ENCODE results near the gene ITPRID1. TPM values are rescaled to one million over a fixed set of nuclear protein-coding genes. Genes with fewer than 3 reads are reported as not detected.
A peak's percentile ranks its signal among the peaks of the same experiment; 100 is the strongest.

The ITPRID1 gene
- total and polyA plus RNA-seq, 2 of the 8 experiments (the other 6 are each of a cell fraction or from before 2014, with no cell fraction given), result 0.09 to 0.47 TPM

DNA sequence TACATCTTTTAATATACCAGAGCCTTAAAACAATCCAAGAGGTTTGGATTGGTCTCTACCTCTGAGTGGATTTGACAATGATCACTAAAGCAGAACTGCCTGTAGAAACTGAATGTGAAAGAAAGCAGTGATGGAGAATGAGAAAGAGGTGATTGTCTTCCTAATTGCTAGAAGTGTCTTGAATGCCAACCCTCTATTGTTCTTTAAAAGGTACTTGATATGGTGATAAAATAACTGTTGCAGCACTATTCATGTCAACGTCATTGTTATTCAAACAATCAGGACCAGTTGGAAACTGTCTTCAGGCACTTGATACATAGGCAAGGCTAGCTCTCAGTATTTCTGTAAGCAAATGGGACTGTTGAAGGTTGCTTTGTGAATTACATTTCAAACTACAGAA lies 47.9 kb upstream of the ITPRID1 start (continued):
- peak; percentile 29 to 98 for TF ChIP-seq EP300 (IDR thresholded peaks at IDR 0.05; ENCODE audit: borderline replicate concordance in 1 of 2, low read depth in 2 of 2, low read length in 2 of 2)
- peak; percentile 74 for TF ChIP-seq CHD7 (IDR thresholded peaks at IDR 0.05; ENCODE audit: insufficient replicate concordance, low read length)
- peak; percentile 75 for TF ChIP-seq ATF2 (IDR thresholded peaks at IDR 0.05; ENCODE audit: low read length)
- 0 out of 2 replicates have a peak, but pooled peaks have one; percentile 28 for TF ChIP-seq CHD2 (IDR thresholded peaks at IDR 0.05; ENCODE audit: low read length)
- peak; percentile 85; the same call in 1 of the 2 replicates for TF ChIP-seq TCF12 (IDR thresholded peaks at IDR 0.05; ENCODE audit: low read depth, low read length)
- peak; percentile 79; the same call in 1 of the 2 replicates for TF ChIP-seq TEAD4 (IDR thresholded peaks at IDR 0.05; ENCODE audit: low read depth, low read length)
